ENCODE results near the gene ZMIZ2.
A peak's percentile ranks its signal among the peaks of the same experiment; 100 is the strongest.

The ZMIZ2 gene

GRCh38 chr7:44805950-44806349 lies 57.3 kb downstream of the ZMIZ2 start:
- no peak for DNase-seq

DNA sequence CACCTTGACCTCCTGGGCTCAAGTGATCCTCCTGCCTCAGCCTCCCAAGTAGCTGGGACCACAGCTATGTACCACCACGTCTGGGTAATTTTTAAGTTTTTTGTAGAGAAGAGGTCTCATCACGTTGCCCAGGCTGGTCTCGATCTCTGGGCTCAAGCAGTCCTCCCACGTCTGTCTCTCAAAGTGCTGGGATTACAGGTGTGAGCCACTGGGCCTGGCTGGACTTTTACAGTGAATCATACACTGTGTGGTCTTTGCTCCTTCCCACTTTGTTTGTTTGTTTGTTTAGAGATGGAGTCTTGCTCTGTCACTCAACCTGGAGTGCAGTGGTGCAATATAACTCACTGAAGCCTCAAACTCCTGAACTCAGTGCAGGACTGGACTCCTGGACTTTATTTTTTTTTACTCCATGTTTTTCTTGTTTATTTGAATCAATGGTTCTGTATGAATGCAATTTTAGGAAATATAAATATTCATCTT lies 60.3 kb downstream of the ZMIZ2 start:
- DNase-seq, result no peak

DNA sequence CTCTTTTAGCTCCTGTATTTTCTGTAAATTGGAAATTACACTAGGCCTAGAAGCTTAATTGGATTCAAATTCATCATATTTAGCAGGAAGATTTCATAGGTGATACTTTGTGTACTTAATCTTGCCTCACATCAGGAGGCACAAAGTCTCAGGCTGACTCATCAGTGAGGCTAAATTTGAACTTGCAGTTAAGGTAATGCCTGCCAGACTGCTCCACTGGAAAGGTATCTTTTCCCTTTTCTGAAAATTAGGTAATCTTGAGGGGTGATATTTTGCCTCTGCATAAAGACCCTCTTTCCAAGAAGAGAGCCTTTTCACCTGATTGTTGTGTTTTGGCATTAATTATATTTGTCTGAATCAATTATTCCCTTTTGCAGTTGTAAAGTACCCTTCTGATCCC lies 62.4 kb downstream of the ZMIZ2 start:
- no peak for DNase-seq

- no peak for DNase-seq
These were observed 62.9 kb downstream of the ZMIZ2 start for GRCh38 chr7:44811571-44811970.

DNA sequence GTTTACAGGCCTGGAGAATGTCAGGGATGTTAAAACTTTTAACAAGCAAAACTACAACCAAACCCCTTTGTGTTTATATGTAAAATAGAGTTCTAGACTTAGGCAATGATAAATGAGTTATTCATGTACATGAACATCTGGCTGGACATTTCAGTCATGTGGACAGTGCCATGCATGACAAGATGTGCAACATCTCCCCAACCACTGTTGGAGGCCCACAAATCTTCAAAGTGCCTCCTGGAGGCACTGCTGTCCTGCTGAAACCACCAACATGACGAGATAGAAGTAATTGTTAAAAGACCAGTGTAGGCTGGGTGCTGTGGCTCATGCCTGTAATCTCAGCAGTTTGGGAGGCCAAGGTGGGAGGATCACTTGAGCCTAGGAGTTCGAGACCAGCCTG lies 66.3 kb downstream of the ZMIZ2 start:
- peak; percentile 31 for DNase-seq

DNA sequence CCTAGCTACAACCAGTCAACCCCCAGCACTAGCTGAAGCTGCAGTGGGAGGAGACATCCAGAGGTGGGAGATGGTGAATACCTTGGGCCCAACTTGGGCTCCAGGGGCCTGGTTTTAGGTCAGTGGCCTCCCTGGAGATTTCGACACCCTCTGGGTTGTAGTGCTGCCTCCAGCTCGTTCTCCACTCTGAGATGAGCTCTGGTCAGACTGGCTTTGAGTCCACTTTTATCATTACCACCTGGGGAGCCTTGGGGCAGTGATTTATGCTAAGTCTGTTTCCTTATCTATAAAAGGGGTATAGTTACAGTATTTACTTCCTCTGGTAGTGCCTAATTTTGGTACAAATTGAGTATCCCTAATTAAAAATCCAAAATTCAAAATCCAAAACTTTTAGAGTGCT lies 70.6 kb downstream of the ZMIZ2 start:
- DNase-seq, result peak; percentile 39

All from activated effector memory CD4-positive, alpha-beta T cell treated with anti-CD3 and anti-CD28 coated beads, Interleukin-2, amount 50 U/mL, for 16 hours (primary cell).